Activated CD8-positive, alpha-beta memory T cell treated with anti-CD3 and anti-CD28 coated beads for 24 hours (primary cell): Measurements from ENCODE around the gene COL18A1.
A peak's percentile ranks its signal among the peaks of the same experiment; 100 is the strongest.
"Not testable (repeated sequence)": the region's sequence is repeated elsewhere in the genome, so short reads cannot be mapped to it uniquely, and the experiment has no call there.

Experiments
- DNase-seq: peaks from one replicate; pipeline ENCODE4 v3.0.0-alpha.2; 2020

COL18A1 gene

GRCh38 chr21:45404730-45405270 lies at the start of gene COL18A1:
TSS of gene COL18A1 (plus strand) at chr21:45405165. CDS start at chr21:45405231, 66 bp downstream.
- DNase-seq, result peak; percentile 65

- DNase-seq, result no peak
These were observed 49.4 kb upstream of the COL18A1 start for GRCh38 chr21:45355573-45355972.

- no peak for DNase-seq
These were observed 48.7 kb upstream of the COL18A1 start for GRCh38 chr21:45356251-45356650.

GRCh38 chr21:45356653-45357435 lies 48.1 kb upstream of the COL18A1 start:
- DNase-seq, result no peak

- DNase-seq, result no peak
These were observed 47.3 kb upstream of the COL18A1 start for GRCh38 chr21:45357436-45358260.

- no peak for DNase-seq
These were observed 46.7 kb upstream of the COL18A1 start for GRCh38 chr21:45358261-45358670.

GRCh38 chr21:45358711-45359310 lies 46.2 kb upstream of the COL18A1 start:
- no peak for DNase-seq

GRCh38 chr21:45359451-45360217 lies 45.3 kb upstream of the COL18A1 start:
- DNase-seq, result no peak

GRCh38 chr21:45361033-45361997 lies 43.6 kb upstream of the COL18A1 start:
- no peak for DNase-seq

- DNase-seq, result no peak
These were observed 42.8 kb upstream of the COL18A1 start for GRCh38 chr21:45362077-45362747.

- DNase-seq, result no peak
These were observed 42.2 kb upstream of the COL18A1 start for GRCh38 chr21:45362748-45363145.

- not testable (repeated sequence) for DNase-seq
These were observed 41.7 kb upstream of the COL18A1 start for GRCh38 chr21:45363272-45363671.

GRCh38 chr21:45363921-45364467 lies 41.0 kb upstream of the COL18A1 start:
- peak; percentile 63 for DNase-seq

- no peak for DNase-seq
These were observed 40.3 kb upstream of the COL18A1 start for GRCh38 chr21:45364468-45365185.

GRCh38 chr21:45365186-45365607 lies 39.8 kb upstream of the COL18A1 start:
- no peak for DNase-seq

- no peak for DNase-seq
These were observed 39.2 kb upstream of the COL18A1 start for GRCh38 chr21:45365608-45366241.

- DNase-seq, result no peak
These were observed 38.5 kb upstream of the COL18A1 start for GRCh38 chr21:45366476-45366875.

- no peak for DNase-seq
These were observed 38.0 kb upstream of the COL18A1 start for GRCh38 chr21:45366931-45367401.
